22Rv1 (cell line): Measurements from ENCODE around the gene SREBF2.
A peak's percentile ranks its signal among the peaks of the same experiment; 100 is the strongest.

ENCODE experiments used
- H3K27ac ChIP-seq: fragments of 450-650 bp; 2 replicates; pipeline ENCODE4 v1.5.1; 2017
- ZFX ChIP-seq: fragments of 450-650 bp; IDR thresholded peaks from 2 replicates; pipeline ENCODE4 v1.6.1; 2017; ENCODE audit warnings: antibody characterized with exemption, borderline replicate concordance
- TF ChIP-seq, protein P1 (sequence below): fragments of 450-650 bp; IDR thresholded peaks from 2 replicates; pipeline ENCODE4 v1.5.1; 2017; ENCODE audit warnings: mild to moderate bottlenecking

Gene SREBF2

DNA sequence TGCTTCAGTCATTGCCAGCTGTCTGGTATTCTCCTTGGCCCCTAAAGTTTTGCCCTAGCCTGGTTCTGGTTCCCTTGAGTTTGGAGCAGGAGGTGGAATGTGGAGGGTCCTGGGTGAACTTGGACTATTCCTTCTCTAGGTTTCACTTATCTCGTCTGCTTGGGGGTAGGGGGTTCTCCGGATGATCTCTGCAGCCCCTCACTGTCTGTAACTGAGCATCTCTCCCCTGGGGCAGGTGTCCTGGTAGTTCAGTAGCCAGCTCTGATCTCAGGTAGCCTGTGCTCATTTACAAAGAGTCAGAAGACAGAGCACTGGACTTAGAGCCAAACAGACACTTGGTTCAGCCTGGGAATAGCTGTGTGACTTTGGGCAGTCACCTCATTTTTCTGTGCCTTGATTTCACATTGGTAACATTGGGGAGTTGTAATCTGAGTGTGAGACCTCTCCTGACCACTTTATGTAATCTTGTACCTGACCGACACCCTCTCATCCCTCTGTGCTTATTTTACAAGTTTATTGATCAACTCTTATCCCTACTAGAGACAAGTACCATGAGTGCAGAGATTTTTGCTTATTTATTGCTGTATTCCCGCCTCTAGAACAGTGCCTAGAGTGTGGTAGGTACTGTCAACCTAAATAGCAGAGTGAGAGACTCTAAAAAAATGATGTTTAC lies 31.6 kb upstream of the SREBF2 start:
- TF ChIP-seq ZFX: no peak
- TF ChIP-seq, protein P1, sequence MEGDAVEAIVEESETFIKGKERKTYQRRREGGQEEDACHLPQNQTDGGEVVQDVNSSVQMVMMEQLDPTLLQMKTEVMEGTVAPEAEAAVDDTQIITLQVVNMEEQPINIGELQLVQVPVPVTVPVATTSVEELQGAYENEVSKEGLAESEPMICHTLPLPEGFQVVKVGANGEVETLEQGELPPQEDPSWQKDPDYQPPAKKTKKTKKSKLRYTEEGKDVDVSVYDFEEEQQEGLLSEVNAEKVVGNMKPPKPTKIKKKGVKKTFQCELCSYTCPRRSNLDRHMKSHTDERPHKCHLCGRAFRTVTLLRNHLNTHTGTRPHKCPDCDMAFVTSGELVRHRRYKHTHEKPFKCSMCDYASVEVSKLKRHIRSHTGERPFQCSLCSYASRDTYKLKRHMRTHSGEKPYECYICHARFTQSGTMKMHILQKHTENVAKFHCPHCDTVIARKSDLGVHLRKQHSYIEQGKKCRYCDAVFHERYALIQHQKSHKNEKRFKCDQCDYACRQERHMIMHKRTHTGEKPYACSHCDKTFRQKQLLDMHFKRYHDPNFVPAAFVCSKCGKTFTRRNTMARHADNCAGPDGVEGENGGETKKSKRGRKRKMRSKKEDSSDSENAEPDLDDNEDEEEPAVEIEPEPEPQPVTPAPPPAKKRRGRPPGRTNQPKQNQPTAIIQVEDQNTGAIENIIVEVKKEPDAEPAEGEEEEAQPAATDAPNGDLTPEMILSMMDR: no peak
- H3K27ac ChIP-seq: peak overlapping the region; percentile 85

DNA sequence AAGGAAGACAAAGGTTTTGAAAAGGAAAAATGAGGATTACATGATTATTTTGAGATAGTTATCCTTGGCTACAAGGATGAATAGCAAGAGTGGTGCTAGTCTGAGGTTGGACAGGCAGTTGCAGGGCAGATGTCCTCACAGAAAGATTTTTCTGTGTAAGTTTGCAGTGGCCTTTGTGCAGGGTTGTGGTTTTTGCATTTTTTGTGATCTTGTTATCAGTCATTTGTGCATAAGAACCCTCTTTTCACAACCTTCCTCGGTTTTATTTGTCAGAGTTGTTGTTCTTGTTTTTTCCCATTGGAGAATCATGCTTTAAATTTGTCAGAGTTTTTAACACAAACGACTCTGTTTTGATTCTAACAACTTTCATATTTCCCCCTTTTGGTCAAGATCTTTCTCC lies 31.0 kb upstream of the SREBF2 start:
- no peak for TF ChIP-seq ZFX
- H3K27ac ChIP-seq: no peak overlapping the region

DNA sequence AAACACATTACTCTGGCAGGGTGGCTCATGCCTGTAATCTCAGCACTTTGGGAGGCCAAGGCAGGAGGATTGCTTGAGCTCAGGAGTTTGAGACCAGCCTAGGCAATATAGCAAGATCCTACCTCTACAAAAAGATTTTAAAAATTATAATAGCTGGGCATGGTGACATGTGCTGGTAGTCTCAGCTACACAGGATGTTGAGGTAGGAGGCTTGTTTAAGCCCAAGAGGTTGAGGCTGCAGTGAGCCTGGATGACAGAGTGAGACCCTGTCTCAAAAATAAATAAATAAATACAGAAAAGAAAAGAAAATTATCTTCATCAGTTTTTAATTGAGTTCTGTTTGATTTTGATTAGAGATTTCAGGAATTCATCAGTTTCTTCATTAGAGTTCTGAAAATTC lies 27.3 kb upstream of the SREBF2 start:
- TF ChIP-seq, protein P1: no peak
- no peak for TF ChIP-seq ZFX
- no peak overlapping the region for H3K27ac ChIP-seq

DNA sequence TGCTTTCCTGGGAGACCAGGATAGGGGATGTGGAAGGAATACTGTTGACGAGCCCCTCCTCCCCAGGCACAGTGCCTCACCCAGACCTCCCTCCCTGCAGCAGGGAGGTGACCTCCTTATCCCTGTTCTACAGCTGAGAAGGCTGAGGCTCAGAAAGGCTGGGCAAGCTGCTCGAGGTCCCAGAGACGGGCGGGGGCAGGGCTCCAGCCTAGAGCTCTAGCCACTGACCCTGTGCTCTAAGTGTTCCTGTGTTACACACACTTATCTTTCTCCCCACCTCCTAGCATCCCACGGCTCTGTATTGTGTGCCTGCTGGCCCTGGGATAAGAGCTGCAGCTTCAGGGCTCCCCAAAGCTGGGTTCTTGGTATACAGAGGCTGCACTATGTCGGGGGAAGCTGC lies 24.5 kb upstream of the SREBF2 start:
- H3K27ac ChIP-seq: no peak overlapping the region
- TF ChIP-seq, protein P1: no peak
- no peak for TF ChIP-seq ZFX

DNA sequence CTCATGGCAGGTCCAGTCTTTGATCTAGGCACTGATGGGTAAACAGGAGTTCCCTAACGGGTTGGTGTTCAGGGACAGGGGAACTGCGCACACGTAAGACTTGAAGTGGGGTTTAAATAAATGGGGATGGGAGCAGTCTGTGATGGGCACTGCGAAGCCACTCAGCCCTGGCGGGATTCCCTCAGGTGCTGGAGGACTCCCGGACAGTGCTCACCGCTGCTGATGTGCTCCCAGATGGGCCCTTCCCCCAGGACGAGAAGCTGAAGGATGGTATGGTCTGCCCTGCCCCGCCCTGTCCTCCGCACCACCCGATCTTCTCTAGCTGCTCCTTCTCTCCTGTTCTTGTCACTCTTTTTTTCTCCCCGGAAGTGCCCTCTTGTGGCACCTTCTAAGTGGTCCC lies 22.9 kb upstream of the SREBF2 start:
- TF ChIP-seq, protein P1: no peak
- TF ChIP-seq ZFX: no peak

DNA sequence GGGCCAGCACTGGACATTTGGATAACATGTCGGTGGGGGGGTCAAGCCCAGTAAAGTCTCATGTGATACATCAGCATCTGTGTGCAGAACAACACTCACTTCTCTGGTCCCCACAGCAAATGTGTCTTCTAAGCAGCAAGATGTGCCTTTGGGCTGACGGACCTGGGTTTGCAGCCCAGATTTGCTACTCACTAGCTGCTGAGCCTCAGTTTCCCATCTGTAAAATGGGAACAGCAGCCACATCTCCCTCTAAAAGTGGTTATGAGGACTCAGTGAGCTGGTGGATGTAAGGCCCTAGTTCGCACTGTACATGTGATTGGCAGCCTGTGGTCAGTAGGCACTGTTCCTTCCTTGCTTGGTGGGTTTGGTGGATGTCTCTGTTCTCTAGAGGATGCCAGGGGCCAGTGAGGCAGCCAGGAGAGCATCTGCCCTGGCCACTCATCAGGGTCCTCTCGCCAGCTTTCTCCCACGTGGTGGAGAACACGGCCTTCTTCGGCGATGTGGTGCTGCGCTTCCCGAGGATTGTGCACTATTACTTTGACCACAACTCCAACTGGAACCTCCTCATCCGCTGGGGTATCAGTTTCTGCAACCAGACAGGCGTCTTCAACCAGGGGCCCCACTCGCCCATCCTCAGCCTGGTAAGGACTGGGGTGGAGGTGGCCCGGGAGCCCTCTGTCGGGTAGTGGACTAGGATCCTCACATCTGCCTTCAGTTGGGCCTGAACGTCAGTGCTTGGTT lies 19.9 kb upstream of the SREBF2 start:
- TF ChIP-seq, protein P1: no peak
- no peak for TF ChIP-seq ZFX
- H3K27ac ChIP-seq: no peak overlapping the region

More for the DNA sequence above, 22.9 kb upstream of the SREBF2 start:
- H3K27ac ChIP-seq: no peak overlapping the region

DNA sequence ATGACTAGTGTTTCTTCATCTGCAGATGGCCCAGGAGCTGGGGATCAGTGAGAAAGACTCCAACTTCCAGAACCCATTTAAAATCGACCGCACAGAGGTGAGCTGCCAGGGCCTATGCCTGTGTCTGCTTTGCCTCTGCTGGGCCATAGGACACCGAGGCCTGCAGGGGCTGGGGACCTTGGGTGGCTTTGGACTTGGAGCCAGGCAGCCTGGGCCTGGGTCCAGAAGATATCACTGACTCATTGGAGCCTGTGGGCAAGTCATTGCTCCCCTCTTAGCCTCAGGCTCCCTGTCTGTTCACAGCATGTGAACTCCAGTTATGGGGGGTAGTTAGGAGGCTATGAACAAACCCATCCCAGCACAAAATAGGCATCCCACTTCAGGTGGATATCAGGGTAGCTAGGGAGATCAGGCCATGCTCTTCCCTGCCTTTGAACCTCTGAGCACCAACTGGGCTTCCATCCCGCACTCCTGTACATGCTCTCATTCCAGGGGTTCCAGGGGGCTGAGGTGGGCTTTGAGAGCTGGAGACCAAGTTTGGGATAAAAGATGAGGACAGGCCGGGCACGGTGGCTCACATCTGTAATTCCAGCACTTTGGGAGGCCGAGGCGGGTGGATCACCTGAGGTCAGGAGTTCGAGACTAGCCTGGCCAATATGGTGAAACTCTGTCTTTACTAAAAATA lies 19.0 kb upstream of the SREBF2 start:
- no peak overlapping the region for H3K27ac ChIP-seq
- TF ChIP-seq, protein P1: no peak
- TF ChIP-seq ZFX: no peak
